Measurements from ENCODE around the gene MAP3K14.
A peak's percentile ranks its signal among the peaks of the same experiment; 100 is the strongest.

The MAP3K14 gene

DNA sequence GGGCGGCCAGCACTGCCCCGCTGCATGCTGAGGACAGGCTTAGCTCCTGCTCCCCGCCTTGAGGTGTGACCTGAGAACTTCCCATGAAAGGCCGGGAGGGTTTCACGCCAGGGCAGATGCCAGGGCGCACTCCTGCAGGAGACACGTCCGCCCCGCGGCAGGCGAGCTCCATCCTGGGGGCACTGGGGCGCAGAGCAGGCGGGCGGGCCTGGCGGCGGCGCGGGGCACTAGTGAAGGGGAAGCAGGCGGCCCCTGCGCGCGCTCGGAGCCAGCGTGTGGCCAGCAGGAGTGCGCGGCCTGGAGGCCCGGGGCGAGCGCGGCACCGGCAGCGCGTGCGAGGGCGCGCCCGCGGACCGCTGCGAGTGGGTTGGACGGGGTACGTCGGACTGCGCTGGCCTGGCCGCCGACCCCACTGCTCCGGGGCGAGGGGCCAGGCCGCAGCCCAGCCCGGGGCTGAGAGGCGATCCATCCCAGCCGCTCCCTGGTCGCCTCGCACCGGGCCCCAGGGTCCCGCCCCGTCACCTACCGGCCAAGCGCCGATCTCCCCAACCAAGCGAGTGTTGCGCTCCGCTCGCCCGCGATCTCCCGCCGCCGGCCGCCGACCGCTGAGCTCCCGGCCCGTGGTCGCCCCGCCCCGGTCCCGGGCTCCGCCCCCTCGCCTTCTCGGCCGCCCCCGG is at the start of gene MAP3K14:
Gene MAP3K14 (minus strand): TSS at position 587 of the 677 bp plus-strand sequence. CDS start 26,275 bp downstream, outside the sequence.
- Mint-ChIP-seq H3K27me3 (peaks cover 4% of the 10 kb centered on the region), H3K4me3 (peak within 1 kb of the TSS; percentile 98), H3K36me3 (ENCODE audit: low read depth) (peaks cover 44% of the 10 kb centered on the region)

DNA sequence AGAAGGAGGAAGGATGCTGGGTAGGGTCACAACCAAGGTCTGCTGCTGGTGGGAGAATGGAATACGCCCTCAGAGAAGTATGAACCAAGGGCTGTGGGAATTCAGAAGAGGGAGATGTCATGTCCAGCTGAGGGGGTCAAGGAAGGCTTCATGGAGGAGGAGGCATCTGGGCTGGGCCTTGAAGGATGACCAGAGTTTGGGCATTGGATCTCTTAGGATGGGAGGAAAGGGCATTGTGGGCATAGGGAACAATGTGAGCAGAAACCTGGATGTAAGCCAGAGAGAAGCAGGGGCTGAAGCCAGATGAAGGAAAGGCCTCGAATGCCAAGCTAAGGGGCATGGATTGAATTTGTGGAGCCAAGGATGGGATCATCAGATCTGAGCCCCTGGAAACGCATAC is 49.2 kb upstream of the MAP3K14 start:
- no peaks in the 10 kb centered on the region for H3K36me3 Mint-ChIP-seq (ENCODE audit: low read depth)
- no peaks in the 10 kb centered on the region for H3K9me3 Mint-ChIP-seq
- DNase-seq (no peak), ATAC-seq (no peak)
- no peak overlapping the region for H3K4me3 Mint-ChIP-seq
- H3K27ac Mint-ChIP-seq = no peak overlapping the region
- peaks cover 5% of the 10 kb centered on the region for H3K4me1 Mint-ChIP-seq
- peaks cover 15% of the 10 kb centered on the region for H3K27me3 Mint-ChIP-seq

More for the DNA sequence above, at the start of gene MAP3K14:
- Mint-ChIP-seq H3K27ac (peak within 1 kb of the TSS; percentile 94), H3K4me1 (peaks cover 82% of the 10 kb centered on the region), H3K9me3 (no peaks in the 10 kb centered on the region)
- ATAC-seq = peak; percentile 5
- DNase-seq = peak; percentile 67

DNA sequence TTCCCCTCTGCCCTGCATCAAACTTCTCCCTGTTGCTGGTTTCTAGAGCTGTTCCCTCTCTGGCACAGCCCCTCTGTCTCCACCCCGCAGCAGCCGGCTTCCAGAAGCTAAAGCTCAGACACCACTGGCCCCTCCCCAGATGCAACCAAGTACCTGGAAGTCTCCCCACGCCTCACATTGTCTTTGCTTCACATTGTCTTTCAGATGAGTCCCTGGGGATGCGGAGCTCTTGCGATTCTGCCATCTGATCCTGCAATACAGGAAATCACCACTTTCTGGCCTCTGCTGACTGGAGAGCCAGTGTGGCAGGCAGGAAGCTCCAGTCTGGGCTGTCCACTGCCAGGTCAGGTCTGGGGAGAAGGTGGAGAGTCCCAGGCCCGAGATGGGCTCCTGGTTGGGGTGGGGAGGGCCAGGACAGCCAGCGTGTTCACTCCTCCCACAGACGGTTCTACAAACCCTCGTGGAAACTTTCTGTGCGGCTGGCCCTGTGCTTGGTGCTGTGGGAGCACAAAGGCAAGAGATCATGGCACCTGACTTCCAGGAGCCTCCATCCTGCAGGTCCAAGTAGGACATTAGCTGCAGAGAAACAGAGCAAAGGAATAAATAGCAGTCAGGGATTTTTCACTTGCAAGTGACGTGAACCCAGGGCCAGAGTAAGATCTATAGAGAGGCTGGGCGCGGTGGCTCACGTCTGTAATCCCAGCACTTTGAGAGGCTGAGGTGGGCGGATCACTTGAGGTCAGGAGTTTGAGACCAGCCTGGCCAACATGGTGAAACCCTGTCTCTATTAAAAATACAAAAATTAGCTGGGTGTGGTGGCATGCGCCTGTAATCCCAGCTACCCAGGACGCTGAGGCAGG is 47.9 kb upstream of the MAP3K14 start:
- Mint-ChIP-seq H3K36me3 (ENCODE audit: low read depth) (no peaks in the 10 kb centered on the region), H3K27ac (no peak overlapping the region), H3K9me3 (no peaks in the 10 kb centered on the region), H3K27me3 (peaks cover 15% of the 10 kb centered on the region), H3K4me3 (no peak overlapping the region), H3K4me1 (no peaks in the 10 kb centered on the region)
- DNase-seq = no peak
- no peak for ATAC-seq

DNA sequence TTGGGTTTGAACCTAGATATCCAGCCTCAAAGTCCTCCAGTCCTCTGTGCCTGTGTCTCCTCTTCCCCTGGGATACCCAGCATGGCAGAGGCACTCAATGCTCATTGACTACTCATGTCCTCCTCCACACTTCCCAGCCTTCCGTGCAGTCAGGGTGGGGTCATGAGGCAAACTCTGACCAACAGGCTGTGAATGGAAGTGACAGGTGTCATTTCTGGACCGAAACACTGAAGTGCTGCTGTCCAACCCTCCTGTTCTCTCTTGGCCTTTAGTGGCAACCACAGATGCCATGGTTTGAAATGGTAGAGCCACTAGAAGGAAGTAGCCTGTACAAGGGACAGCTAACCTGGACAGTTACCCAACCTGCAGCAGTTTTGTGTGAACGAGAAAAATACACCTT is 46.7 kb upstream of the MAP3K14 start:
- no peaks in the 10 kb centered on the region for H3K36me3 Mint-ChIP-seq (ENCODE audit: low read depth)
- no peak for ATAC-seq
- no peak overlapping the region for H3K4me3 Mint-ChIP-seq
- H3K4me1 Mint-ChIP-seq = peaks cover 2% of the 10 kb centered on the region
- no peaks in the 10 kb centered on the region for H3K9me3 Mint-ChIP-seq
- no peak overlapping the region for H3K27ac Mint-ChIP-seq
- no peak for DNase-seq
- H3K27me3 Mint-ChIP-seq = peaks cover 15% of the 10 kb centered on the region

- no peak for DNase-seq
- no peak for ATAC-seq
- H3K27me3 Mint-ChIP-seq = peaks cover 15% of the 10 kb centered on the region
- no peak overlapping the region for H3K4me3 Mint-ChIP-seq
- H3K9me3 Mint-ChIP-seq = no peaks in the 10 kb centered on the region
- no peak overlapping the region for H3K27ac Mint-ChIP-seq
- no peaks in the 10 kb centered on the region for H3K36me3 Mint-ChIP-seq (ENCODE audit: low read depth)
- H3K4me1 Mint-ChIP-seq = peaks cover 14% of the 10 kb centered on the region
Measured at GRCh38 chr17:45361976-45362375, 45.2 kb upstream of the MAP3K14 start.

GRCh38 chr17:45361451-45361850 is 44.6 kb upstream of the MAP3K14 start:
- Mint-ChIP-seq H3K36me3 (ENCODE audit: low read depth) (no peaks in the 10 kb centered on the region), H3K27ac (no peak overlapping the region), H3K4me3 (no peak overlapping the region), H3K4me1 (peaks cover 17% of the 10 kb centered on the region), H3K27me3 (peaks cover 15% of the 10 kb centered on the region), H3K9me3 (no peaks in the 10 kb centered on the region)
- no peak for DNase-seq
- no peak for ATAC-seq

DNA sequence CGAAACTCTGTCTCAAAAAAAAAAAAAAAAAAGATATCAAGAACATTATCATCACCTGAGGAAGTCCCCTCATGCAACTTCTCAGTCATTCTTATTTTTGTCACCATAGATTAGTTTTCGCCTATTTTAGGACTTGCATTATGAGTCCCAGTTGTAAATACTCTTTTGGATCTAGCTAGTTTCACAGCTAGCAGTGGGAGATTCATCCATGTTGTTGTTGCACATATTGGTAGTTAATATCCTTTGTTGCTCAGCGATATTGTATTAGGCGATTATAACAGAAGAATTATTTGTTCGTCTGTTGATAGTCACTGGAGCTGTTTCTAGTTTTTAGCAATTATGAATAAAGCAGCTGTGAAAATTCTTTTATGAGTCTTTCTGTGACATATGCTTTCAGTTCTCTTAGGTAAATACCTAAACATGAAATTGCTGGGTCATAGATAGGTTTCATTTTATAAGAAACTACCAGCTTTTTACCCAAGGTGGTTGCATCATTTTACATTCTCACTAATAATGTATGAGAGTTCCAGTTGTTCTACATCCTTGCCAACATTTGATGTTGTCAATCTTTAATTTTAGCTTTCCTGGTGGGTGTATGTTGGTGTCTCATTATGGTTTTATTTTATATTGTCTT is 40.7 kb upstream of the MAP3K14 start:
- no peak for ATAC-seq
- Mint-ChIP-seq H3K4me3 (no peak overlapping the region), H3K36me3 (ENCODE audit: low read depth) (peaks cover 2% of the 10 kb centered on the region), H3K9me3 (no peaks in the 10 kb centered on the region), H3K27ac (no peak overlapping the region), H3K27me3 (peaks cover 20% of the 10 kb centered on the region), H3K4me1 (peaks cover 33% of the 10 kb centered on the region)
- no peak for DNase-seq

- Mint-ChIP-seq H3K4me3 (no peak overlapping the region), H3K27ac (no peak overlapping the region), H3K9me3 (peaks cover 13% of the 10 kb centered on the region), H3K4me1 (peaks cover 40% of the 10 kb centered on the region), H3K36me3 (ENCODE audit: low read depth) (peaks cover 2% of the 10 kb centered on the region), H3K27me3 (peaks cover 9% of the 10 kb centered on the region)
- DNase-seq (no peak), ATAC-seq (no peak)
Measured at GRCh38 chr17:45355087-45355486, 38.3 kb upstream of the MAP3K14 start.

- H3K9me3 Mint-ChIP-seq = peaks cover 13% of the 10 kb centered on the region
- ATAC-seq = peak; percentile 97
- H3K27me3 Mint-ChIP-seq = peaks cover 9% of the 10 kb centered on the region
- peak overlapping the region; percentile 62 for H3K27ac Mint-ChIP-seq
- H3K36me3 Mint-ChIP-seq (ENCODE audit: low read depth) = peaks cover 2% of the 10 kb centered on the region
- peak overlapping the region; percentile 30 for H3K4me3 Mint-ChIP-seq
- peaks cover 36% of the 10 kb centered on the region for H3K4me1 Mint-ChIP-seq
- DNase-seq = peak; percentile 54
Measured at GRCh38 chr17:45353043-45353442, 36.2 kb upstream of the MAP3K14 start.

- Mint-ChIP-seq H3K9me3 (peaks cover 13% of the 10 kb centered on the region), H3K4me1 (peaks cover 24% of the 10 kb centered on the region), H3K36me3 (ENCODE audit: low read depth) (peaks cover 2% of the 10 kb centered on the region), H3K4me3 (no peak overlapping the region), H3K27ac (no peak overlapping the region), H3K27me3 (peaks cover 9% of the 10 kb centered on the region)
- ATAC-seq = no peak
- DNase-seq = no peak
Measured at GRCh38 chr17:45351831-45352230, 35.0 kb upstream of the MAP3K14 start.

GRCh38 chr17:45347444-45347843 is 30.6 kb upstream of the MAP3K14 start:
- Mint-ChIP-seq H3K36me3 (ENCODE audit: low read depth) (no peaks in the 10 kb centered on the region), H3K4me1 (peaks cover 16% of the 10 kb centered on the region), H3K27ac (no peak overlapping the region), H3K27me3 (no peaks in the 10 kb centered on the region), H3K9me3 (peaks cover 13% of the 10 kb centered on the region), H3K4me3 (no peak overlapping the region)
- no peak for ATAC-seq
- no peak for DNase-seq

- Mint-ChIP-seq H3K4me1 (peaks cover 9% of the 10 kb centered on the region), H3K27me3 (no peaks in the 10 kb centered on the region), H3K27ac (no peak overlapping the region), H3K4me3 (no peak overlapping the region), H3K9me3 (peaks cover 5% of the 10 kb centered on the region), H3K36me3 (ENCODE audit: low read depth) (no peaks in the 10 kb centered on the region)
- ATAC-seq (no peak), DNase-seq (no peak)
Measured at GRCh38 chr17:45346216-45347015, 29.6 kb upstream of the MAP3K14 start.

GRCh38 chr17:45345554-45346215 is 28.9 kb upstream of the MAP3K14 start:
- Mint-ChIP-seq H3K4me1 (peaks cover 9% of the 10 kb centered on the region), H3K27ac (no peak overlapping the region), H3K4me3 (no peak overlapping the region), H3K36me3 (ENCODE audit: low read depth) (no peaks in the 10 kb centered on the region), H3K9me3 (no peaks in the 10 kb centered on the region), H3K27me3 (no peaks in the 10 kb centered on the region)
- ATAC-seq = no peak
- DNase-seq = no peak

DNA sequence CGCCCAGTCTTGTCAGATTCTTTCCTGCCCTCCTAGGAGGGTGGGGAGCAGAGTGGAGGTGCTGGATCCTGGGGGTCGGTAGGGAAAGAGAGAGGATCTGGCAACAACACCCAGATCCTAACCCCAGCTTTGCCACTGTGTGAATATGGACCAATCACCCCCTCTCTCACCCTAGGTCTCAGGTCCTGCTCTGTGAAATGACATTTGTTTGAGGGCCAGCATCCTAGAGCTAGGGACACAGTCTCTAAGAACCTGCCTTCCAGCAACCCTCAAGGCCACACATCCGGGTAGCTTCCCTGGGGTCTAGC is 28.4 kb upstream of the MAP3K14 start:
- DNase-seq (no peak), ATAC-seq (no peak)
- H3K4me1 Mint-ChIP-seq = peaks cover 9% of the 10 kb centered on the region
- no peak overlapping the region for H3K27ac Mint-ChIP-seq
- no peak overlapping the region for H3K4me3 Mint-ChIP-seq
- H3K36me3 Mint-ChIP-seq (ENCODE audit: low read depth) = no peaks in the 10 kb centered on the region
- no peaks in the 10 kb centered on the region for H3K9me3 Mint-ChIP-seq
- H3K27me3 Mint-ChIP-seq = no peaks in the 10 kb centered on the region

Data from activated naive CD8-positive, alpha-beta T cell treated with anti-CD3 and anti-CD28 coated beads, Interleukin-2, amount 50 U/mL, for 24 hours (primary cell).